ENCODE results near the gene LCN2.

LCN2 gene

DNA sequence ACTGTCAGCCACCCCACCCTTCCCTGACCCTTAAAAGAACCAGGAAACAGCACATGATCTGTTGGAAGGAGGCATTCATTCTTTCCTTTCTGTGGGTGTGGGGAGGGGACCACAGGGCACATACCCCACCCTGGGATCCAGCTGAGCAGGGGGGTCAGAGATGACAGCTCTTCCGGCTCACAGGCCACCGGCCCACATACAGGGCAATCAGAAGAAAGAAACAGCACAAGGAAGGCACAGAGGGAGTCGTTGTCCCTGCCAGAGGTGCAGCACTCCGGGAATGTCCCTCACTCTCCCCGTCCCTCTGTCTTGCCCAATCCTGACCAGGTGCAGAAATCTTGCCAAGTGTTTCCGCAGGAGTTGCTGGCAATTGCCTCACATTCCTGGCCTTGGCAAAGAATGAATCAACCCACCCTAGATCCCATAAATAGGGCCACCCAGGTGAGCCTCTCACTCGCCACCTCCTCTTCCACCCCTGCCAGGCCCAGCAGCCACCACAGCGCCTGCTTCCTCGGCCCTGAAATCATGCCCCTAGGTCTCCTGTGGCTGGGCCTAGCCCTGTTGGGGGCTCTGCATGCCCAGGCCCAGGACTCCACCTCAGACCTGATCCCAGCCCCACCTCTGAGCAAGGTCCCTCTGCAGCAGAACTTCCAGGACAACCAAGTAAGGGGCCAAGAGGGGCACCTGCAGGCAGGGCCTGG, at the start of gene LCN2:
Gene LCN2 (plus strand): TSS at position 453 of the 701 bp plus-strand sequence. CDS start 73 bp downstream, at position 526.
- H3K4me3 ChIP-seq (ENCODE audit: low read depth, low read length): no peak within 1 kb of the TSS
- TF ChIP-seq, protein P1, sequence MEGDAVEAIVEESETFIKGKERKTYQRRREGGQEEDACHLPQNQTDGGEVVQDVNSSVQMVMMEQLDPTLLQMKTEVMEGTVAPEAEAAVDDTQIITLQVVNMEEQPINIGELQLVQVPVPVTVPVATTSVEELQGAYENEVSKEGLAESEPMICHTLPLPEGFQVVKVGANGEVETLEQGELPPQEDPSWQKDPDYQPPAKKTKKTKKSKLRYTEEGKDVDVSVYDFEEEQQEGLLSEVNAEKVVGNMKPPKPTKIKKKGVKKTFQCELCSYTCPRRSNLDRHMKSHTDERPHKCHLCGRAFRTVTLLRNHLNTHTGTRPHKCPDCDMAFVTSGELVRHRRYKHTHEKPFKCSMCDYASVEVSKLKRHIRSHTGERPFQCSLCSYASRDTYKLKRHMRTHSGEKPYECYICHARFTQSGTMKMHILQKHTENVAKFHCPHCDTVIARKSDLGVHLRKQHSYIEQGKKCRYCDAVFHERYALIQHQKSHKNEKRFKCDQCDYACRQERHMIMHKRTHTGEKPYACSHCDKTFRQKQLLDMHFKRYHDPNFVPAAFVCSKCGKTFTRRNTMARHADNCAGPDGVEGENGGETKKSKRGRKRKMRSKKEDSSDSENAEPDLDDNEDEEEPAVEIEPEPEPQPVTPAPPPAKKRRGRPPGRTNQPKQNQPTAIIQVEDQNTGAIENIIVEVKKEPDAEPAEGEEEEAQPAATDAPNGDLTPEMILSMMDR (IDR thresholded peaks at IDR 0.05; ENCODE audit: insufficient read depth, low read depth, low read length, missing control alignments): no peak
- no peak for DNase-seq (ENCODE audit: low read depth)

DNA sequence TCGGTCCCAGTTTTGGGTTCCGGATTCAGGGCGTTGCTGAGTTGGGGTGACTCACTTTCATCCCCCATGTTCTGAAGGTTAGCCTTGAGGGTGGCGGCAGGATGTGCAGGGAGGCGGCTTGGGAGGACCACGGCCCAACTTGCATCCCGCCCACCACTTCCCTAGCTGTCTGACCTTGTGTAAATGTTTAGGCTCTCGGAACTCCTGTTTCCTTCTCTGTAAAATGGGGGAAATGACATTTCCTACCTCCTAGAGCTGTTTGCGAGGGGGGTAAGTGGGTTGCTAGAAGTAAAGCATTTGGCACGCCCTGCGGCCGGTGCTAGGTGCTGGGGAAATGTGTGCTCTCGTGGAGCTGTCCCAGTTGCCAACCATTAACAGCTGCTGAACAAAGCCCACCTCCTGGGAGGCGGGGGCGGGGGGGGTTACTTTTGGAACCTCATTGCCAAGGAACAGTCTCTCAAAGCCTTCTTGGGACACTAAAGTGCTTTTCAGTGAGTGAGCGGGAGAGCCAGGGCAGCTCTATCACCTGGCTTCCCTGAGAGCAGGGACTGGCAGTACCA, 49.2 kb upstream of the LCN2 start:
- no peak for DNase-seq (ENCODE audit: low read depth)
- H3K4me3 ChIP-seq (ENCODE audit: low read depth, low read length): no peak overlapping the region
- TF ChIP-seq, protein P1 (IDR thresholded peaks at IDR 0.05; ENCODE audit: insufficient read depth, low read depth, low read length, missing control alignments): no peak

DNA sequence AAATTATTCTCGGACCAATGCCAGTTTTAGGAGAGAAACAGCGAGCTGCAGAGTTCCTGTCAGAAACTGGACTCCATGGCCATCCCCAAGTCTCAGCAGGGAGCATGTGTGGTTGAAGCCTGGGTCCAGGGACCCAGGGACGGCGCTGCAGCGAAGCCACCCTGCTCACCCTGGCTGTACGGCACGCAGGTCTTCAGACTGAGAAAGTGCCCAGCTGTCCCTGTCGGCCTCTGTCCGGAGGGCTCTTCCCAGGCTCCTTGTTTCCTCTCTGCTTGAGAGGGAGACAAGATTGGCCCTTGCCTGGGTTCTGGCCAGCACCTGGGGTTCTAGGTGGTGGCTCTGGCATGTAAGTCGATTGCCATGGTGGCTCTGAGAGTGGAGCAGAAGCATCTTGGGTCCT, 48.7 kb upstream of the LCN2 start:
- no peak overlapping the region for H3K4me3 ChIP-seq (ENCODE audit: low read depth, low read length)

DNA sequence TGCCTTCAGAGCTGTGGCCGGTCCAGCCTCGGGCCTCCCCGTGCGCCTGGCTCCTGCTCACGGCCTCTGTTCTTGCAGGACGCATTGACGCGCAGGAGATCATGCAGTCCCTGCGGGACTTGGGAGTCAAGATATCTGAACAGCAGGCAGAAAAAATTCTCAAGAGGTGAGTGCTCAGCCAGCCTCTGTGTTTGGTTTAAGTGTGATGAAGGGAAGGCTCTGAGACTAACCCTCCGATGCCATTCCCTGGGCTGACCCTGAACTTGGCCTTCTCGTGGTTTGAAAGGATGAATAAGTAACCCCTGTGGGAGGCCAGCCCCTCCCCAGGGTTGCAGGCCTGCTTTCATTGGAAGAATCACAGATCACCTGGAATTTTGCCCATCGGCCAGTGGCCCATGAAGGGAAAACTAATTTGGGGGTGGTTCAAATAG, 48.0 kb upstream of the LCN2 start:
- no peak for DNase-seq (ENCODE audit: low read depth)
- H3K4me3 ChIP-seq (ENCODE audit: low read depth, low read length): no peak overlapping the region

More for the DNA sequence above, 48.7 kb upstream of the LCN2 start:
- DNase-seq (ENCODE audit: low read depth): no peak
- TF ChIP-seq, protein P1 (IDR thresholded peaks at IDR 0.05; ENCODE audit: insufficient read depth, low read depth, low read length, missing control alignments): no peak

DNA sequence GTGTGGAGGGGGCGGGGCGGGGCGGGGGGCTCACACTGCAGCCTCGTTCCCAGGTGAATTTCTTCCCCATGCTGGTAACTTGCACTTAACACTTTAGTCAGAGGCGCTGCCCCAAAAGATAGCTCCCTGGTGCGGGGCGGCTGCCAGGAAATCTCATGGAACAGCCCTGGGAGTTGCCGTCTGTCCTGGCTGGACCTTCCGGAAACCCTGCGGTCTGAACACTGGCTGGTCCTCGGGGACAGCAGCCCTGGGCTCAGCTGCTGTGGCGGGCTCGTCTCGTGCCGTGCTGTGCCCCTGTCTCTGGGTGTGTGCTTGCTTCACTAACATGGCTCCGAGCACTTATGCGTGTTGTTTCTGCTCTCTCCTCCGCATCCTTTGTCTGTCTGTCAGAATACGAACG, 47.6 kb upstream of the LCN2 start:
- no peak for DNase-seq (ENCODE audit: low read depth)
- no peak overlapping the region for H3K4me3 ChIP-seq (ENCODE audit: low read depth, low read length)
- TF ChIP-seq, protein P1 (IDR thresholded peaks at IDR 0.05; ENCODE audit: insufficient read depth, low read depth, low read length, missing control alignments): no peak

More for the DNA sequence above, 48.0 kb upstream of the LCN2 start:
- TF ChIP-seq, protein P1 (IDR thresholded peaks at IDR 0.05; ENCODE audit: insufficient read depth, low read depth, low read length, missing control alignments): no peak

DNA sequence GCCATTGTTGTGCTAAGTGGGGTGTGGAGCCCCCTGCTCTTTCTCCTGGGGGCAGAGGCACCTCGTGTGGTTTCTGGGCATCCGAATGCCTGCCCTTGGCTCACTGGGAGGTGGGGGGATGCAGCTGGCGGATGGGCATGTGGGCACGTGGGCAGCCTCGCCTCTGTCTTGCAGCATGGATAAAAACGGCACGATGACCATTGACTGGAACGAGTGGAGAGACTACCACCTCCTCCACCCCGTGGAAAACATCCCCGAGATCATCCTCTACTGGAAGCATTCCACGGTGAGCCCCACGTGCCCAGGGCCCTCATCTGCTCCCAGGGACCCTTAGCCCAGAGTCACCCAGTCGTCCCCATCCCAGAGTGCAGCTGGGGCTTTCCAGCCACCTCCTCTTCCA, 47.1 kb upstream of the LCN2 start:
- DNase-seq (ENCODE audit: low read depth): no peak
- no peak overlapping the region for H3K4me3 ChIP-seq (ENCODE audit: low read depth, low read length)
- TF ChIP-seq, protein P1 (IDR thresholded peaks at IDR 0.05; ENCODE audit: insufficient read depth, low read depth, low read length, missing control alignments): no peak

Data from GM12865 (cell line).